ENCODE results near the gene ACE. TPM values are rescaled to one million over a fixed set of nuclear protein-coding genes. Genes with fewer than 3 reads are reported as not detected.

Gene ACE
- total RNA-seq, 1 donor from 2014 or later: 16.0 TPM

- intact Hi-C loops (cut with micrococcal nuclease): no loop called here
These were observed 37.6 kb downstream of the ACE start for GRCh38 chr17:63514477-63514876.

DNA sequence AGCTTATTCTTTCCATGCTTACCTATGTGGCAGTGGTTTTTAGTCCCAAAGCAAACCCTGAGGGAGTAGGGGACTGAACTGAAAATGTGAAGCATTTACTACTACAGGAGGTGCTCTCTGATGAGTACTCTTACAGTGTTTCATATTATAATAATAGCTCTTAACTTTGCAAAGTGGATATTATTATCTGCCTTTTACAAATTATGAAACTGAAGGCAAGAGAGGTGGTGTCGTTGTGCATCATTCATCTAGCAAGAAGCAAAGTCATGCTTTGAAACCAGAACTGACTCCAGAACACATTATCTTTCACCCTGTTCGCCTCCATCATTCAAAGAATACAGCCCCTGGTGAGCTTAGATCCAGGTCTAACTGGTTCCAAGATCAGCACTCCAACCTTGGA, 38.1 kb downstream of the ACE start:
- intact Hi-C loops (cut with micrococcal nuclease): no loop called here

DNA sequence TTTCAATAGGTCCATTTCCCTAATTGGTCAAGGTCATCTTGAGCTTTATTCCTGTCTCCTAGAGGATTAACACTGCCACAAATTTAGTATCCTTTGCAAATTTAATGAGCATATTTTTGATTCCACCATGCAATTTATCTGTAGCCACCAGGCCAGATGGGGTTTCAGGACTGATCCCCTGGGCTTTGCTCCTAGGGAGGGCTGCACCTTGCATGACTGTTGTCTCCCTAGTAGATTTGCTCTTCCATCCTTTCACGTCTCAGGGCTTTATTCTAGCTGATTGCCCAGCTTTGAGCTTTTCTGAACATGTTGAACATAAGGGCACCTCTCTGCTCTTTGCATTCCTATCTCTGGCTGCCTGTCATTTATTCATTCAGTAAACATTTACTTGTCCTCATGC, 38.6 kb downstream of the ACE start:
- intact Hi-C loops (cut with micrococcal nuclease): no loop called here

GRCh38 chr17:63516910-63517824, 40.3 kb downstream of the ACE start:
- intact Hi-C loops (cut with micrococcal nuclease): no loop called here

DNA sequence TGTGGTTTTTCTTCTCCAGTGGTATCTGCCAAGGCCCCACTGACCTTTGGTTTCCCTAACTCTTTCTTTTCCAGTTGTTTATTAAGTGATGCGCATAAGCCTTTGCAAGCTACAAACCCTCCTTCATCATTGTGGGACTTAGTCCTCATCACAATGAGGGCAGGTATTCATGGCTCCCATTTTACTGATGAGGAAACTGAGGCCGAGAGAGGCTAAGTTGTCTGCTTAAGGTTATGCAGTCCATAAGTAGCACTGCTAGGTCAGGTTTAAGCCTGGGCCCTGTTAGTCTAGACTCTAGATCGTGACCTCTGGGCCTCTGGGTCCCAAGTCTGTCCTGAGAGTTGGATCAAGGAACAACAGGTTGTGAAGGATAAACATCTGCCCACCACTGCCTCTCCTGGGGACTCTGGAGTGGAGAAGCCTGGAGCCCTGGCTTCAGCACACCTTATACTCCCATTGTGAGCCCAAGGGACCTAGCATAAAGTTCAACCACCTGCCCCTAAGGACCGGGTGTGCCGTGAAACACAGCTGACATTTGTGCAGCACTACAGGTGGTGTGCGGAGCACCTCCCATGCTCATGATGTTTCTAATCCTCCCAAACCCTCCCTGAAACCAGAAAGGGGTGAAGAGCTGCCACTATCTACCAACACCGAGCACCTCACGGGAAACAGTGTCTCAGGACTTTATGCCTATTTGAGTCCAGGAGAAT, 41.1 kb downstream of the ACE start:
- intact Hi-C loops (cut with micrococcal nuclease): no loop called here

DNA sequence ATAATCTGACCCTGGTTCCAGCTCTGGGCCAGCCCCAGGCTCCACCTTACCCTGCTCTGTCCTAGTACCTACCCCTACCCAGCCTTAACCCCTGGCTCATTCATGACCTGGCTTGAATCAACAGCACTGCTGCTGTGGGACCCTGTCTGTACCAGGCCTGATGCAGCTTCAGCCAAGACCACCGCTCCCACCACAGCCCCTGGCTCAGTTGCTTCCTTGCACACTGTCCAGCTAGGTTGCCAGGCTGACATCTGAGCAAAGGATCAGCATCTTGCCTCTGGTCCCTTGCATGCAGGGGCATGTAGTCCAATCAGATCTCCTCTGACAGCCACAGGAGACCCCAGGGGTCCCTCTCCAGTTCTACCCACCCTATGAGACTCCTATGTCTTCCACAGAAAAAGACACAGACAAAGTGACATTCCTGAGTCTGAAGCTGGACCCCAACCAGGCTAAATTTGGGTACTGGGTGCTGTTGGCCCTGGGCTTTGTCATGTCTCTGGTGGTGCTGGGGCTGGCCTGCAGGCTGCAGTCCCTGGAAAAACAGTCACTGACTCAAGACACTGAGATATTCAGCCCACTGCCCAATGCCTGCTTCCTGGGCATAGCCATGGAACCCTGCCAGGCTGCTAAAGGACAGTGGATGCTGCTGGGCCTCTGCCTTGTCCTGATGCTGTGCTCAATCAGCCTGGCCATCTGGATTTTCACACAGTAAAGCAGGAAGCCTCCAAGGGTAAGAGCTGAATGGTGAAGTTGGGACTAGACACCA, 42.4 kb downstream of the ACE start:
- intact Hi-C loops (cut with micrococcal nuclease): no loop called here

- intact Hi-C loops (cut with micrococcal nuclease): no loop called here
These were observed 43.4 kb downstream of the ACE start for GRCh38 chr17:63519972-63520882.

GRCh38 chr17:63523253-63523855, 46.5 kb downstream of the ACE start, which contains the start of gene KCNH6:
KCNH6 (plus strand) TSS chr17:63523358; CDS start chr17:63523414, 56 bp downstream.
- intact Hi-C loops (cut with micrococcal nuclease): loop anchor here (1.0 to 2.0 kb wide), 3 partner anchors 27 to 77 kb away; partner anchors contain the start of genes DCAF7 and TACO1

DNA sequence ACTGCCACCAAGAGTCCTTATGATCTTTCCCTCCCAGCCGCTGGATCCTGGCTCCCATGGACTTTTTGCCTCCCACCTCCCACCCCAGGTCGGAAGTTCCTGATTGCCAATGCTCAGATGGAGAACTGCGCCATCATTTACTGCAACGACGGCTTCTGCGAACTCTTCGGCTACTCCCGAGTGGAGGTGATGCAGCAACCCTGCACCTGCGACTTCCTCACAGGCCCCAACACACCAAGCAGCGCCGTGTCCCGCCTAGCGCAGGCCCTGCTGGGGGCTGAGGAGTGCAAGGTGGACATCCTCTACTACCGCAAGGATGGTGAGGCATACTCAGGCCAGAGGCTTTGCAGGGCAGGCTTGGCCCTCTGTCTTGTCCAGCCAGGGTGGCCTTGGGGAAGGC, 47.2 kb downstream of the ACE start:
- intact Hi-C loops (cut with micrococcal nuclease): no loop called here

- intact Hi-C loops (cut with micrococcal nuclease): no loop called here
These were observed 48.5 kb downstream of the ACE start for GRCh38 chr17:63525190-63525946.

- intact Hi-C loops (cut with micrococcal nuclease): no loop called here
These were observed 50.0 kb downstream of the ACE start for GRCh38 chr17:63526861-63527260.

DNA sequence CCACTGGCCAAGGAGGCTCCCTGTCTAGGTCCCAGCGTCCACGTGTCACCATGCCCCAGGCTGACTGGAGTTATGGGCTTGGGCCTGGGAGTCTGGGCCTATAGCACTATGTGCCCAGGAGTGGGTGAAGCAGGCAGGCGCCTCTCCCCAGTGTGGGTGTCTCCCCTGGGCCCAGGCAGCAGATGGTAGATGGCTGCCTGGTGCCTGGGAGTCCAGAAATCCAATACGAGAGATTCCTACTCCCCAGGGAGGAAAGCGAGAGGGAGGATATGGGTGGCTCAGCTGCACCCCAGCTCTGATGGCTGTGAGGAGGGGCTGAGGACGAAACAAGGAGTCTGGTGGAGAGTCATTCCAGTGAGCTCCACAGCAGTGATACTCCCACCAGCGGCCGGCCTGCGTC, 51.3 kb downstream of the ACE start:
- intact Hi-C loops (cut with micrococcal nuclease): no loop called here

GRCh38 chr17:63529711-63530556, 53.1 kb downstream of the ACE start:
- intact Hi-C loops (cut with micrococcal nuclease): no loop called here

DNA sequence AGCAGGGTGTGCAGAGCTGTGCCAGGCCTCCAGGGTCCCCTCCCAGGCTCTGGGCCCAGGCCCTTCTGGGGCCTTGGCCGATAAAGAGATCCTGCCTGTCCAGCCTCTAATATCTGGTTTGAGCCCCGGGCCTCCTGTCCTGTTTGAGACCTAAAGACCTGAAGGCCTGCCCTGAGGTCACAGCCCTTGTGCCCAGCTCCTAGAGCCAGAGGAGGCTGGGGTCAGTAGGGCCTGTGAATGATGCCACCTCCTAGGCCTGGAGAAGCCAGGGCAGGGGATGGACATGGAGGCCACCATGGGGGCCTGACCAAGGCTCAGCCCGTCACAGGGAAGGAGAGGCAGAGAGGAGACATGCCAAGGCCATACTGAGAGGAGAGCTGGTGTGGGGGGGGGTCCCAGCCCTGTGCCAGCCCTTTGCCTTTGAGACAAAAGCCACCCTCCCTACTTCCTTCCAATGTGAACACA, 53.7 kb downstream of the ACE start:
- intact Hi-C loops (cut with micrococcal nuclease): no loop called here

GRCh38 chr17:63531022-63531965, 54.4 kb downstream of the ACE start:
- intact Hi-C loops (cut with micrococcal nuclease): no loop called here

DNA sequence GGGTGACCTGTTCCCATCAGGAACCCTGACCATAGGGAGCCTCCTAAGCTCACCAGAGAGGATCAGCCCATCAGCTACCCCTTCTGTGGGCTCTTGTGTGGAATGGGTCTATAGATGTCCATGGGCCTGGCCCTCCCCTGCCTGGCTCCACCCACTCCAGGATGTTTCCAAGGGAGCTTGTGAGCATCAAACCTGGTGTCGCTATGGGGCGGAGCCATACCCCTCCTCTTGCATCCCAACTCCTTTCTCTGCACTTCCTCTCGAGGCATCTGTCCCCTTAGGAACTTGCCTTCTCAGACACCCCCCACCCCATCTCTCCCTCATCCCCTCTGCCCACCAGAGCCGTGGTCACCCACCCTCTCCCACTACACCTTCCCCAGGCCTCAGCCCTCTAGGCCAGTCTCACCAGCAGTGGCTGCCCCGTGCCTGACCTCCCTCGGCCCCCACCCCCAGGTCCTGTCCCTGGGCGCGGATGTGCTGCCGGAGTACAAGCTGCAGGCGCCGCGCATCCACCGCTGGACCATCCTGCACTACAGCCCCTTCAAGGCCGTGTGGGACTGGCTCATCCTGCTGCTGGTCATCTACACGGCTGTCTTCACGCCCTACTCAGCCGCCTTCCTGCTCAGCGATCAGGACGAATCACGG, 56.7 kb downstream of the ACE start:
- intact Hi-C loops (cut with micrococcal nuclease): no loop called here

- intact Hi-C loops (cut with micrococcal nuclease): no loop called here
These were observed 57.3 kb downstream of the ACE start for GRCh38 chr17:63534078-63534570.
